ENCODE measurements around the gene ZSWIM2. TPM values are rescaled to one million over a fixed set of nuclear protein-coding genes. Genes with fewer than 3 reads are reported as not detected.
"Not testable (repeated sequence)": the region's sequence is repeated elsewhere in the genome, so short reads cannot be mapped to it uniquely, and the experiment has no call there.

ZSWIM2 gene
- polyA plus RNA-seq, 6 donors from 2014 or later = not detected

GRCh38 chr2:186820303-186820702, 28.7 kb downstream of the ZSWIM2 start:
- Mint-ChIP-seq H3K4me3 (no peak overlapping the region), H3K36me3 (no peaks in the 10 kb centered on the region), H3K4me1 (no peaks in the 10 kb centered on the region), H3K27ac (no peak overlapping the region), H3K27me3 (no peaks in the 10 kb centered on the region), H3K9me3 (peaks cover 0 to 11% (median 2%) of the 10 kb centered on the region in 7 donors)
- no peak for DNase-seq
- ATAC-seq (ENCODE audit: low read depth in 2 of 2) = no peak

GRCh38 chr2:186811760-186812159, 37.2 kb downstream of the ZSWIM2 start:
- not testable (repeated sequence) for H3K4me3 Mint-ChIP-seq; H3K36me3 Mint-ChIP-seq; ATAC-seq (ENCODE audit: low read depth in 2 of 2); H3K4me1 Mint-ChIP-seq; DNase-seq; H3K27ac Mint-ChIP-seq; H3K27me3 Mint-ChIP-seq
- H3K9me3 Mint-ChIP-seq = peaks cover 0 to 12% (median 7%) of the 10 kb centered on the region in 7 donors

- H3K4me1 Mint-ChIP-seq = no peaks in the 10 kb centered on the region
- no peak overlapping the region for H3K4me3 Mint-ChIP-seq
- peaks cover 4 to 20% (median 7%) of the 10 kb centered on the region in 7 donors for H3K9me3 Mint-ChIP-seq
- peaks cover 0 to 4% (median 0%) of the 10 kb centered on the region in 3 donors for H3K27me3 Mint-ChIP-seq
- no peak for DNase-seq
- no peaks in the 10 kb centered on the region for H3K36me3 Mint-ChIP-seq
- ATAC-seq (ENCODE audit: low read depth in 2 of 2) = no peak
- H3K27ac Mint-ChIP-seq = no peak overlapping the region
Observed at GRCh38 chr2:186806591-186806990, 42.4 kb downstream of the ZSWIM2 start.

- H3K27ac Mint-ChIP-seq; H3K4me1 Mint-ChIP-seq; ATAC-seq (ENCODE audit: low read depth in 2 of 2); H3K36me3 Mint-ChIP-seq; DNase-seq; H3K4me3 Mint-ChIP-seq; H3K27me3 Mint-ChIP-seq: not testable (repeated sequence)
- peaks cover 5 to 11% (median 7%) of the 10 kb centered on the region in 7 donors for H3K9me3 Mint-ChIP-seq
Observed at GRCh38 chr2:186798604-186799003, 50.4 kb downstream of the ZSWIM2 start.

- ATAC-seq (ENCODE audit: low read depth in 2 of 2) (no peak), DNase-seq (no peak)
- Mint-ChIP-seq H3K4me1 (no peaks in the 10 kb centered on the region), H3K27ac (no peak overlapping the region), H3K4me3 (no peak overlapping the region), H3K27me3 (no peaks in the 10 kb centered on the region), H3K9me3 (peaks cover 3 to 48% (median 18%) of the 10 kb centered on the region in 7 donors), H3K36me3 (peaks cover 0 to 5% of the 10 kb centered on the region in 2 donors)
Observed at GRCh38 chr2:186784930-186785329, 64.0 kb downstream of the ZSWIM2 start.

- no peaks in the 10 kb centered on the region for H3K4me1 Mint-ChIP-seq
- no peak overlapping the region for H3K27ac Mint-ChIP-seq
- no peak overlapping the region for H3K4me3 Mint-ChIP-seq
- peaks cover 5 to 35% (median 17%) of the 10 kb centered on the region in 7 donors for H3K9me3 Mint-ChIP-seq
- peaks cover 0 to 5% of the 10 kb centered on the region in 2 donors for H3K36me3 Mint-ChIP-seq
- no peaks in the 10 kb centered on the region for H3K27me3 Mint-ChIP-seq
- DNase-seq (no peak), ATAC-seq (ENCODE audit: low read depth in 2 of 2) (no peak)
Observed at GRCh38 chr2:186783254-186783653, 65.7 kb downstream of the ZSWIM2 start.

- no peaks in the 10 kb centered on the region for H3K4me1 Mint-ChIP-seq
- no peak overlapping the region for H3K4me3 Mint-ChIP-seq
- H3K36me3 Mint-ChIP-seq = peaks cover 0 to 5% of the 10 kb centered on the region in 2 donors
- H3K27me3 Mint-ChIP-seq = no peaks in the 10 kb centered on the region
- no peak for DNase-seq
- ATAC-seq (ENCODE audit: low read depth in 2 of 2) = no peak
- H3K9me3 Mint-ChIP-seq = peaks cover 5 to 35% (median 17%) of the 10 kb centered on the region in 7 donors
- H3K27ac Mint-ChIP-seq = no peak overlapping the region
Observed at GRCh38 chr2:186780701-186781316, 68.2 kb downstream of the ZSWIM2 start.

Other genes starting within 250 kb of the ZSWIM2 start
- not detected for gene FAM171B, start 155.1 kb downstream of the ZSWIM2 start, polyA plus RNA-seq (ENCODE audit: low read depth in 6 of 6)